ENCODE results near the gene RAX2. TPM values are rescaled to one million over a fixed set of nuclear protein-coding genes. Genes with fewer than 3 reads are reported as not detected.

Gene RAX2
- total RNA-seq, 2 donors from 2014 or later, result not detected

- Histone ChIP-seq H3K36me3 (peaks cover 63% of the 10 kb centered on the region), H3K27me3 (no peaks in the 10 kb centered on the region), H3K4me3 (no peak overlapping the region), H3K4me1 (no peaks in the 10 kb centered on the region), H3K9me3 (no peaks in the 10 kb centered on the region), H3K27ac (no peak overlapping the region)
- TF ChIP-seq, protein P1, sequence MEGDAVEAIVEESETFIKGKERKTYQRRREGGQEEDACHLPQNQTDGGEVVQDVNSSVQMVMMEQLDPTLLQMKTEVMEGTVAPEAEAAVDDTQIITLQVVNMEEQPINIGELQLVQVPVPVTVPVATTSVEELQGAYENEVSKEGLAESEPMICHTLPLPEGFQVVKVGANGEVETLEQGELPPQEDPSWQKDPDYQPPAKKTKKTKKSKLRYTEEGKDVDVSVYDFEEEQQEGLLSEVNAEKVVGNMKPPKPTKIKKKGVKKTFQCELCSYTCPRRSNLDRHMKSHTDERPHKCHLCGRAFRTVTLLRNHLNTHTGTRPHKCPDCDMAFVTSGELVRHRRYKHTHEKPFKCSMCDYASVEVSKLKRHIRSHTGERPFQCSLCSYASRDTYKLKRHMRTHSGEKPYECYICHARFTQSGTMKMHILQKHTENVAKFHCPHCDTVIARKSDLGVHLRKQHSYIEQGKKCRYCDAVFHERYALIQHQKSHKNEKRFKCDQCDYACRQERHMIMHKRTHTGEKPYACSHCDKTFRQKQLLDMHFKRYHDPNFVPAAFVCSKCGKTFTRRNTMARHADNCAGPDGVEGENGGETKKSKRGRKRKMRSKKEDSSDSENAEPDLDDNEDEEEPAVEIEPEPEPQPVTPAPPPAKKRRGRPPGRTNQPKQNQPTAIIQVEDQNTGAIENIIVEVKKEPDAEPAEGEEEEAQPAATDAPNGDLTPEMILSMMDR (IDR thresholded peaks at IDR 0.05), result no peak
- no peak for DNase-seq (ENCODE audit: low spot score)
These were observed 18.2 kb downstream of the RAX2 start for GRCh38 chr19:3753631-3754410.

DNA sequence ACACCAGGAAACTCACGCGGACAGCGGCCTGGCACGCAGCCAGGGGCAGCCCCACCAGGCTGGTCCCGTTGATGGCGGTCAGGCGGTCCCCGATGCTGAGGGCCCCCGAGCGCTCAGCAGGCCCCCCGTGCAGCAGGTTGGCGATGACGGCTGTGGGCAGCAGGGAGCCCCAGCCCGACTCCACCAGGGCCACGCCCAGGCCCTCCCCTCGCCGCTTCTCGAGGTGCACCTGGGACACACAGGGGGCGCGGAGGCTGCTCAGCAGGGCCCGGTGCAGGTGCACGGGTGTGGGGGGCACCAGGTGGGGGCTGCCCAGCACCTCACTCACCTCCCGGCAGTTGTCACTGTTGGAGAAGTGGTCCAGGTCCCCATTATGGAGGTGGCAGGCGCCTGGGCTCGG, 19.5 kb downstream of the RAX2 start:
- Histone ChIP-seq H3K36me3 (peaks cover 58% of the 10 kb centered on the region), H3K27ac (no peak overlapping the region), H3K27me3 (no peaks in the 10 kb centered on the region), H3K4me3 (no peak overlapping the region), H3K4me1 (no peaks in the 10 kb centered on the region), H3K9me3 (no peaks in the 10 kb centered on the region)
- TF ChIP-seq, protein P1 (IDR thresholded peaks at IDR 0.05), result no peak
- DNase-seq (ENCODE audit: low spot score), result no peak

GRCh38 chr19:3751236-3751635, 20.8 kb downstream of the RAX2 start:
- no peak overlapping the region for H3K4me3 ChIP-seq
- no peak for DNase-seq (ENCODE audit: low spot score)
- no peak overlapping the region for H3K27ac ChIP-seq
- H3K9me3 ChIP-seq, result no peaks in the 10 kb centered on the region
- TF ChIP-seq, protein P1 (IDR thresholded peaks at IDR 0.05), result no peak
- peaks cover 46% of the 10 kb centered on the region for H3K36me3 ChIP-seq
- no peaks in the 10 kb centered on the region for H3K27me3 ChIP-seq
- no peaks in the 10 kb centered on the region for H3K4me1 ChIP-seq

- no peak for DNase-seq (ENCODE audit: low spot score)
- no peak overlapping the region for H3K4me3 ChIP-seq
- H3K27ac ChIP-seq, result no peak overlapping the region
- peaks cover 46% of the 10 kb centered on the region for H3K36me3 ChIP-seq
- H3K9me3 ChIP-seq, result no peaks in the 10 kb centered on the region
- TF ChIP-seq, protein P1 (IDR thresholded peaks at IDR 0.05), result no peak
- H3K27me3 ChIP-seq, result no peaks in the 10 kb centered on the region
- no peaks in the 10 kb centered on the region for H3K4me1 ChIP-seq
These were observed 21.8 kb downstream of the RAX2 start for GRCh38 chr19:3750211-3750610.

- Histone ChIP-seq H3K4me1 (no peaks in the 10 kb centered on the region), H3K9me3 (no peaks in the 10 kb centered on the region), H3K27me3 (no peaks in the 10 kb centered on the region), H3K36me3 (peaks cover 40% of the 10 kb centered on the region), H3K4me3 (no peak overlapping the region), H3K27ac (no peak overlapping the region)
- DNase-seq (ENCODE audit: low spot score), result no peak
- TF ChIP-seq, protein P1 (IDR thresholded peaks at IDR 0.05), result no peak
These were observed 23.1 kb downstream of the RAX2 start for GRCh38 chr19:3748965-3749364.

All from right atrium auricular region (tissue), 2 donors.